K562 treated with DMSO at 1 percent for 24 hours (cell line): ENCODE results near the gene PEX13. TPM values are rescaled to one million over a fixed set of nuclear protein-coding genes. Genes with fewer than 3 reads are reported as not detected.

Source experiments
- total RNA-seq: library from RNA; unstranded; fragments of 300-600 nt; gene quantifications from 2 replicates; pipeline ENCODE4 v1.2.3, GENCODE V29; 2022; ENCODE audit warnings: low read depth; ENCODE audit not compliant: insufficient read depth

Gene PEX13, protein sequence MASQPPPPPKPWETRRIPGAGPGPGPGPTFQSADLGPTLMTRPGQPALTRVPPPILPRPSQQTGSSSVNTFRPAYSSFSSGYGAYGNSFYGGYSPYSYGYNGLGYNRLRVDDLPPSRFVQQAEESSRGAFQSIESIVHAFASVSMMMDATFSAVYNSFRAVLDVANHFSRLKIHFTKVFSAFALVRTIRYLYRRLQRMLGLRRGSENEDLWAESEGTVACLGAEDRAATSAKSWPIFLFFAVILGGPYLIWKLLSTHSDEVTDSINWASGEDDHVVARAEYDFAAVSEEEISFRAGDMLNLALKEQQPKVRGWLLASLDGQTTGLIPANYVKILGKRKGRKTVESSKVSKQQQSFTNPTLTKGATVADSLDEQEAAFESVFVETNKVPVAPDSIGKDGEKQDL
- 7.1 and 9.2 TPM in 2 replicates for total RNA-seq

DNA sequence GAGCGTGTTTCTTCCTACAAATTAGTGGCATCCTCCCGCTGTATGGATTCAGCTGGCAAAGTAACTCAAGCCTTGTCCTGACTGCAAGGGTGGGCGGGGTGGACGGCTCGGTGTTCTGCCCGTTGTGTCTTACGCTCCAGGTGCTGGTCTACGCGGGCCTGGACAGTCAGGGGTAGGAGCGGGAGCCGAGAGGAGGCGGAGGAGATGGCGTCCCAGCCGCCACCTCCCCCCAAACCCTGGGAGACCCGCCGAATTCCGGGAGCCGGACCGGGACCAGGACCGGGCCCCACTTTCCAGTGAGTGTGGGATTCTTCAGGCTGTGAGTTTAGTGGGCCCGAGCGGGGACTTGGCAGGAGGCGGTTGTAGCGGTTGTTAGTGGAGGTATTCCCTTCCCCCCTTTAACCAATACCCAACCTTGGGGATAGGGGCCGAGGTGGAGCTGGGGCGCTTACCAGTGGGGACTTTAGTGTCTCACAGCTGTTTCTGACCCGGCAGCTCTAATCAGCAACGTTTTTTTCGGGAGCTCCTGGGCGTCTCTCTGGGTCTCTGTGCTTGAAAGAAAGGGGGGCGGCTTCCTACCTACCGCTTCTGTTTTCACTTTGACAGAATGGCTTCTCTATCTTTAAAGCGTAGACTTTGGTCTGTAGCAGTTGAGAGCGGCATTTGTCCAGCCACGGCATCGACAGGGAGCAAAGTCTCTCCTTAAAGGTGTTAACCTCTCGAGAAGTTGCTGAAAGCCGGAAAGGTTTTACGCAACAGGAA is at the start of gene PEX13, which contains the start of gene PUS10:
Gene PEX13, plus strand, starts transcription at position 165 of the 762 bp plus-strand sequence. Its CDS starts 40 bp downstream, at position 205.
Gene PUS10, minus strand, starts transcription at position 700 of the 762 bp plus-strand sequence. CDS start 6,365 bp downstream, outside the sequence.

DNA sequence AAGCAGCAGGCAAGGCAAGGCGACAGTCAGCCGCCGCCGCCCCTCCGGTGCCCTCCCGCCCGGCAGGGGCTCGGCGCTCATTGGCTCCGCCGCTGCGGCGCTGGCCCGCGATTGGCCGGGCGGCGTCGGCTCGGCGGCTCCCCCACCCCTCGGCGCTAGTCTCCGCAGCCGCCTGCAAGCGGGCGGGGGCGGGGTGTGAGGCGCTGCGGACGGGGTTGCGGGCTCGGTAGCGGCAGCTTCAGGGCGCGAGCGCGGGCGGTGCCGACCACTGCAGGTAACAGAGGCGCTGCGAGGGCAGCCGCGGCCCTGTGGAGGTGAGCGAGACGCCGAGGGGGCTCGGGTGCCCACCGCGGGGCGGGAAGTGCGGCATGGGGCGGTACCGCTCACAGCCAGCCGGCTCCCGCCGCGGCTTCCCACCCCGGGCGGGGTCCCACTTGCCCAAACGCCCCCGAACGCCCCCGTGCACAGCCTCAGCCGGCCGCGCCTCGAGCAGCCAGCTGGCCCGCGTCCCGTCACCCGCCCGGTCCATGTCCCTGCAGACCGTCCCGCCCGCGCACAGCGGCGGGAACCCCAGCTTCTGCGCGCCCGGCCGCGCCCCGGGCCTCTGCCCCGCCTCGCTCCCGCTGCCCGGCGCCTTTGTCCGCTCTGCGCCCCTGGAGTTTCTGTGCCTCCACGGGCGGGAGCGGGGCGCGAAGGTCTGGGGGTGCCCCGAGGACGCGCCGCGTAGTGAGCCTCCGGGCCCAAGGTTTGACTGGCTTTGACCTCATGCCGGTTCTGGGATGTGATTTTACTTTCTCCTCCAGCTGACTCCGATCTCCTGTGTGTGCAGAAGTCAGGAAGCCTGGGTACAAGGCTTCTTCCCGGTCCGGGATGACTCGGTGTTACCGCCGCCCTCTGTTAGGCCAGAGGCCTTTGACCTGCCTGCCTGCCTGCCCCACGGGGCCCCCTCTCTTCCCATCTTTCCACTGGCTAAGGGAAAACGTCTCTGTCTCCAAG is 48.5 kb downstream of the PEX13 start, which contains the start of gene SANBR:
Gene SANBR, plus strand, starts transcription at position 158 of the 996 bp plus-strand sequence. CDS start 4,480 bp downstream, outside the sequence.

Other genes starting within 250 kb of the PEX13 start
- gene REL, start 136.1 kb upstream of the PEX13 start, total RNA-seq = 3.6 and 4.0 TPM in 2 replicates
- 2.7 and 5.1 TPM in 2 replicates for gene PUS10, start 535 bp downstream of the PEX13 start, total RNA-seq
- 4.9 and 5.8 TPM in 2 replicates for gene SANBR, start 48.2 kb downstream of the PEX13 start, total RNA-seq
- not detected in 2 replicates for gene C2orf74, start 144.5 kb downstream of the PEX13 start, total RNA-seq